HCT116 (cell line): ENCODE measurements around the gene NEK11. TPM values are rescaled to one million over a fixed set of nuclear protein-coding genes. Genes with fewer than 3 reads are reported as not detected.
A peak's percentile ranks its signal among the peaks of the same experiment; 100 is the strongest.

ENCODE experiments used
- ATAC-seq: fragments of 200-7000 bp; cut with Tn5 transposase; 2 replicates; pipeline ENCODE4 v1.9.1; 2020; ENCODE audit warnings: mild to moderate bottlenecking, moderate library complexity
- BruUV-seq: library from RNA; stranded (reverse); fragments of 400-500 nt; replicated peaks from 2 replicates; lab custom pipeline; 2021; lab: Mats Ljungman, UMichigan
- CTCF ChIA-PET: fragments of 300-600 bp; sonication (Branson Sonifier 250); formaldehyde crosslinking; loops from one replicate; lab custom pipeline; 2021; ENCODE audit warnings: antibody characterized with exemption; lab: Charles Lee
- POLR2A ChIA-PET: fragments of 300-600, 350-600 bp; sonication (Branson Sonifier 250); formaldehyde crosslinking; loops from one replicate; lab custom pipeline; 2021; ENCODE audit warnings: antibody characterized with exemption; lab: Charles Lee
- RAD21 ChIA-PET, 2 experiments: fragments of 300-600 bp; sonication (Branson Sonifier 250); formaldehyde crosslinking; loops; one replicate each; lab custom pipeline; 2023; ENCODE audit warnings: low total read pairs in 2 of 2; ENCODE audit not compliant: uncharacterized antibody in 2 of 2, unreplicated experiment in 2 of 2, low non-redundant PET in 1 of 2; lab: Charles Lee
- DNase-seq: peaks from one replicate; pipeline ENCODE4 v3.0.0-alpha.2; 2010; ENCODE audit warnings: low read depth, low spot score
- H2AFZ ChIP-seq: fragments of 200-600 bp; shearing (Covaris generic), sonication (generic); 2 replicates; pipeline ENCODE4 v1.6.1; 2017; ENCODE audit warnings: low read depth, mixed run types, mixed read lengths, antibody characterized with exemption, low read length; ENCODE audit not compliant: poor library complexity, severe bottlenecking
- H3K27ac ChIP-seq: 2 replicates; pipeline ENCODE4 v1.5.1; 2012; ENCODE audit warnings: low read depth, low read length
- H3K27me3 ChIP-seq: fragments of 200-600 bp; sonication (generic); 2 replicates; pipeline ENCODE4 v1.6.1; 2016; ENCODE audit warnings: mixed run types, low read length, mixed read lengths; ENCODE audit not compliant: insufficient read depth
- H3K36me3 ChIP-seq, 2 experiments: fragments of 200-500 bp in 1 of 2; fragments of 200-600 bp in 1 of 2; sonication (Bioruptor generic) in 1 of 2; sonication (generic) in 1 of 2; 2 replicates each; pipeline versions ENCODE4 v1.5.1 to v1.6.1; 2014 to 2016; ENCODE audit warnings: low read length in 2 of 2, inconsistent platforms in 1 of 2, mixed read lengths in 1 of 2, mixed run types in 1 of 2; ENCODE audit not compliant: insufficient read depth in 2 of 2, control insufficient read depth in 1 of 2
- H3K4me1 ChIP-seq, 2 experiments: fragments of 200-600 bp in 1 of 2; sonication (generic) in 1 of 2; 2 replicates each; pipeline versions ENCODE4 v1.5.1 to v1.6.1; 2012 to 2017; ENCODE audit warnings: low read length in 2 of 2, inconsistent platforms in 1 of 2, mild to moderate bottlenecking in 1 of 2, mixed read lengths in 1 of 2, mixed run types in 1 of 2, moderate library complexity in 1 of 2; ENCODE audit not compliant: insufficient read depth in 2 of 2, control insufficient read depth in 1 of 2
- H3K4me2 ChIP-seq: fragments of 200-600 bp; sonication (generic); 2 replicates; pipeline ENCODE4 v1.6.1; 2017; ENCODE audit warnings: mixed run types, low read length, mixed read lengths
- H3K4me3 ChIP-seq, 2 experiments: fragments of 200-600 bp in 1 of 2; sonication (generic) in 1 of 2; replicated peaks in 1 of 2; 2 replicates each; pipeline ENCODE4 v1.5.1; 2011 to 2016; ENCODE audit warnings: low read length in 2 of 2, control low read depth in 1 of 2, low read depth in 1 of 2, mild to moderate bottlenecking in 1 of 2, mixed read lengths in 1 of 2, mixed run types in 1 of 2
- H3K79me2 ChIP-seq: fragments of 200-600 bp; sonication (generic); 2 replicates; pipeline ENCODE4 v1.6.1; 2017; ENCODE audit warnings: mild to moderate bottlenecking, mixed run types, low read length, moderate library complexity, mixed read lengths; ENCODE audit not compliant: insufficient read depth
- H3K9ac ChIP-seq: fragments of 200-600 bp; sonication (generic); 2 replicates; pipeline ENCODE4 v1.6.1; 2016; ENCODE audit warnings: low read length, mixed read lengths
- H3K9me2 ChIP-seq: fragments of 200-600 bp; sonication (generic), shearing (Covaris generic); 2 replicates; pipeline ENCODE4 v1.6.1; 2017; ENCODE audit warnings: mixed run types, mild to moderate bottlenecking, moderate library complexity; ENCODE audit not compliant: insufficient read depth
- H3K9me3 ChIP-seq, 2 experiments: fragments of 200-500 bp in 1 of 2; fragments of 200-600 bp in 1 of 2; sonication (Bioruptor generic) in 1 of 2; sonication (generic) in 1 of 2; 2 replicates each; pipeline ENCODE4 v1.6.1; 2014 to 2017; ENCODE audit warnings: low read length in 2 of 2, mixed read lengths in 2 of 2, inconsistent platforms in 1 of 2, low read depth in 1 of 2, mild to moderate bottlenecking in 1 of 2, mixed run types in 1 of 2, moderate library complexity in 1 of 2; ENCODE audit not compliant: control insufficient read depth in 1 of 2, insufficient read depth in 1 of 2
- H4K20me1 ChIP-seq: fragments of 200-600 bp; sonication (generic), shearing (Covaris generic); 2 replicates; pipeline ENCODE4 v1.6.1; 2017; ENCODE audit warnings: mixed run types, mild to moderate bottlenecking, moderate library complexity; ENCODE audit not compliant: insufficient read depth
- ATF3 ChIP-seq: IDR thresholded peaks from 2 replicates; pipeline ENCODE4 v1.6.1; 2012
- CBX3 ChIP-seq: IDR thresholded peaks from 2 replicates; pipeline ENCODE4 v1.6.1; 2012; ENCODE audit warnings: low read depth
- CEBPB ChIP-seq: IDR thresholded peaks from 2 replicates; pipeline ENCODE4 v1.6.1; 2012; ENCODE audit warnings: low read depth
- CTCF ChIP-seq, 3 experiments: fragments of 200-600 bp in 1 of 3; sonication (generic) in 1 of 3; IDR thresholded peaks in 2 of 3; conservative IDR thresholded peaks in 1 of 3; 2 replicates each; pipeline ENCODE4 v1.5.1; 2012 to 2017; ENCODE audit warnings: low read depth in 2 of 3, low read length in 2 of 3, antibody characterized with exemption in 1 of 3, borderline replicate concordance in 1 of 3, control low read depth in 1 of 3, mild to moderate bottlenecking in 1 of 3, mixed read lengths in 1 of 3, mixed run types in 1 of 3, moderate library complexity in 1 of 3; ENCODE audit not compliant: insufficient read depth in 1 of 3
- EGR1 ChIP-seq: IDR thresholded peaks from 2 replicates; pipeline ENCODE4 v1.6.1; 2012; ENCODE audit warnings: low read depth
- ELF1 ChIP-seq: IDR thresholded peaks from 2 replicates; pipeline ENCODE4 v1.6.1; 2012; ENCODE audit warnings: low read depth, borderline replicate concordance
- EZH2phosphoT487 ChIP-seq: fragments of 200-600 bp; IDR thresholded peaks from 2 replicates; pipeline ENCODE4 v1.6.1; 2018; ENCODE audit warnings: antibody characterized with exemption, borderline replicate concordance
- JUND ChIP-seq: IDR thresholded peaks from 2 replicates; pipeline ENCODE4 v1.6.1; 2012
- POLR2AphosphoS5 ChIP-seq: IDR thresholded peaks from 2 replicates; pipeline ENCODE4 v1.6.1; 2011; ENCODE audit warnings: mild to moderate bottlenecking, low read depth, low read length, moderate library complexity
- RAD21 ChIP-seq: IDR thresholded peaks from 2 replicates; pipeline ENCODE4 v1.6.1; 2012; ENCODE audit warnings: low read depth, mild to moderate bottlenecking
- REST ChIP-seq: IDR thresholded peaks from 2 replicates; pipeline ENCODE4 v1.6.1; 2012; ENCODE audit warnings: low read depth
- SIN3A ChIP-seq: IDR thresholded peaks from 2 replicates; pipeline ENCODE4 v1.6.1; 2012; ENCODE audit warnings: low read depth
- YY1 ChIP-seq: IDR thresholded peaks from 2 replicates; pipeline ENCODE4 v1.6.1; 2011; ENCODE audit warnings: low read length, low read depth, moderate library complexity, mild to moderate bottlenecking; ENCODE audit not compliant: insufficient replicate concordance; ENCODE audit errors: extremely low read depth
- ZBTB33 ChIP-seq: IDR thresholded peaks from 2 replicates; pipeline ENCODE4 v1.6.1; 2011; ENCODE audit warnings: mild to moderate bottlenecking, low read length, moderate library complexity; ENCODE audit not compliant: insufficient replicate concordance; ENCODE audit errors: extremely low read depth
- ZFX ChIP-seq: fragments of 450-650 bp; IDR thresholded peaks from 2 replicates; pipeline ENCODE4 v1.6.1; 2017
- ZNF274 ChIP-seq: fragments of 200-500 bp; sonication (Bioruptor generic); IDR thresholded peaks from 2 replicates; pipeline ENCODE4 v1.6.1; 2014; ENCODE audit warnings: mild to moderate bottlenecking, low read depth, low read length, inconsistent platforms
- intact Hi-C: fragments of 100-400 bp; cut with micrococcal nuclease; formaldehyde crosslinking; loops from 2 replicates; pipeline ENCODE4 v1.10.0; 2022
- total RNA-seq: library from RNA; stranded (reverse); gene quantifications from one replicate; pipeline ENCODE4 v1.2.1, GENCODE V29; 2021; ENCODE audit not compliant: unreplicated experiment

The NEK11 gene
- total RNA-seq, 1 experiment from 2014 or later: 3.1 TPM

- H3K9ac ChIP-seq: no peak overlapping the region
Observed at GRCh38 chr3:131216330-131216729, 189.7 kb downstream of the NEK11 start.

More at GRCh38 chr3:131216330-131216729, 189.7 kb downstream of the NEK11 start:
- no peaks in the 10 kb centered on the region for H3K27me3 ChIP-seq
- H4K20me1 ChIP-seq: no peaks in the 10 kb centered on the region
- no peaks in the 10 kb centered on the region for H3K79me2 ChIP-seq
- TF ChIP-seq CBX3 (no peak), ZBTB33 (no peak), CEBPB (no peak), ZNF274 (no peak), SIN3A (no peak), YY1 (no peak), JUND (no peak), ELF1 (no peak), EZH2phosphoT487 (no peak), REST (no peak), CTCF (IDR thresholded peaks at IDR 0.05 in 2 of 3, conservative IDR thresholded peaks at IDR 0.05 in 1 of 3; ENCODE audit: borderline replicate concordance in 1 of 3, insufficient read depth in 1 of 3, low read depth in 2 of 3, low read length in 2 of 3) (no peak), ATF3 (no peak), POLR2AphosphoS5 (no peak), RAD21 (no peak), EGR1 (no peak), ZFX (no peak)
- no TSS peak for BruUV-seq
- ChIA-PET POLR2A (no interaction called here), CTCF (interaction anchor here (1.4 kb wide), 1 partner anchor 183 kb away, joined by 3 read pairs; no protein-coding TSS in a partner anchor), RAD21 (no interaction called here)
- intact Hi-C loops: no loop called here
- ATAC-seq (peak; percentile 39), DNase-seq (no peak)
- no peak overlapping the region for H3K27ac ChIP-seq
- H3K4me1 ChIP-seq: peaks cover 15 to 30% of the 10 kb centered on the region in 2 experiments
- no peak overlapping the region for H2AFZ ChIP-seq
- no peaks in the 10 kb centered on the region for H3K9me3 ChIP-seq
- no peak overlapping the region for H3K4me3 ChIP-seq
- no peaks in the 10 kb centered on the region for H3K36me3 ChIP-seq
- H3K4me2 ChIP-seq: peak overlapping the region; percentile 73; the same call in 1 of the 2 replicates
- no peaks in the 10 kb centered on the region for H3K9me2 ChIP-seq
